Measurements from ENCODE around the gene LRRC71. TPM values are rescaled to one million over a fixed set of nuclear protein-coding genes. Genes with fewer than 3 reads are reported as not detected.

The LRRC71 gene
- total and polyA plus RNA-seq, 2 of the 13 experiments (the other 11 are each of a cell fraction or from before 2014, with no cell fraction given) = not detected

GRCh38 chr1:156913809-156914387 is 6.5 kb upstream of the LRRC71 start (continued):
- TF ChIP-seq PBX3 (CRISPR knock-in tag; IDR thresholded peaks at IDR 0.05; ENCODE audit: borderline replicate concordance) = no peak
- no peak for TF ChIP-seq PHF5A (CRISPR knock-in tag; IDR thresholded peaks at IDR 0.05; ENCODE audit: low read depth, unreplicated experiment)
- TF ChIP-seq ARNT2 (CRISPR knock-in tag; IDR thresholded peaks at IDR 0.05; ENCODE audit: low read depth) = no peak
- TF ChIP-seq SMAD3 (CRISPR knock-in tag; IDR thresholded peaks at IDR 0.05) = no peak
- no peak for TF ChIP-seq RORA (CRISPR knock-in tag; IDR thresholded peaks at IDR 0.05)
- no peak for TF ChIP-seq ATF6 (CRISPR knock-in tag; conservative IDR thresholded peaks at IDR 0.05)
- no peak for TF ChIP-seq NR2F2 (IDR thresholded peaks at IDR 0.05; ENCODE audit: borderline replicate concordance, low read depth)
- TF ChIP-seq SP140L (CRISPR knock-in tag; IDR thresholded peaks at IDR 0.05; ENCODE audit: borderline replicate concordance) = no peak
- no peak for TF ChIP-seq SNAPC4 (CRISPR knock-in tag; IDR thresholded peaks at IDR 0.05)
- TF ChIP-seq NPAS2 (CRISPR knock-in tag; IDR thresholded peaks at IDR 0.05; ENCODE audit: borderline replicate concordance) = no peak

Measured in HepG2 (cell line).